Esophagus muscularis mucosa (tissue), 4 donors: ENCODE data around the gene CROCC2.

Source experiments
- CTCF ChIP-seq, 3 experiments: fragments of 200-600 bp in 2 of 3; fragments of 450-650 bp in 1 of 3; sonication (generic) in 2 of 3; IDR thresholded peaks; one replicate each; pipeline ENCODE4 v1.5.1; 2017 to 2019; ENCODE audit warnings: antibody characterized with exemption in 3 of 3, mild to moderate bottlenecking in 2 of 3, moderate library complexity in 1 of 3
- EP300 ChIP-seq: sonication (generic); formaldehyde crosslinking; IDR thresholded peaks from one replicate; pipeline ENCODE4 v1.6.1; 2017; ENCODE audit warnings: antibody characterized with exemption
- POLR2A ChIP-seq: fragments of 450-650 bp; IDR thresholded peaks from one replicate; pipeline ENCODE4 v1.6.1; 2017; ENCODE audit warnings: antibody characterized with exemption, moderate library complexity, mild to moderate bottlenecking, low read depth
- POLR2AphosphoS5 ChIP-seq, 2 donors: sonication (generic); formaldehyde crosslinking; IDR thresholded peaks; one replicate each; pipeline ENCODE4 v1.6.1; 2017; ENCODE audit warnings: antibody characterized with exemption in 2 of 2

- TF ChIP-seq CTCF (IDR thresholded peaks at IDR 0.05) (no peak), POLR2A (no peak), EP300 (no peak), POLR2AphosphoS5 (IDR thresholded peaks at IDR 0.05) (no peak)
Observed at GRCh38 chr2:240894836-240895558, 11.1 kb upstream of the CROCC2 start.
